ENCODE measurements around the gene RGCC.

The RGCC gene

GRCh38 chr13:41458187-41458760 is 924 bp downstream of the RGCC start:
- Mint-ChIP-seq H3K9me3 (no peaks in the 10 kb centered on the region), H3K27ac (peak overlapping the region; percentile 88 to 92), H3K4me3 (peak overlapping the region; percentile 78 to 83), H3K36me3 (ENCODE audit: insufficient read depth) (peaks cover 72% of the 10 kb centered on the region), H3K4me1 (ENCODE audit: low read depth in 2 of 2) (peaks cover 46 to 55% of the 10 kb centered on the region in 2 donors), H3K27me3 (no peaks in the 10 kb centered on the region)
- DNase-seq = peak in 2 of 3 experiments; percentile 38 to 53
- peak; percentile 3 for ATAC-seq (replicated peaks)

DNA sequence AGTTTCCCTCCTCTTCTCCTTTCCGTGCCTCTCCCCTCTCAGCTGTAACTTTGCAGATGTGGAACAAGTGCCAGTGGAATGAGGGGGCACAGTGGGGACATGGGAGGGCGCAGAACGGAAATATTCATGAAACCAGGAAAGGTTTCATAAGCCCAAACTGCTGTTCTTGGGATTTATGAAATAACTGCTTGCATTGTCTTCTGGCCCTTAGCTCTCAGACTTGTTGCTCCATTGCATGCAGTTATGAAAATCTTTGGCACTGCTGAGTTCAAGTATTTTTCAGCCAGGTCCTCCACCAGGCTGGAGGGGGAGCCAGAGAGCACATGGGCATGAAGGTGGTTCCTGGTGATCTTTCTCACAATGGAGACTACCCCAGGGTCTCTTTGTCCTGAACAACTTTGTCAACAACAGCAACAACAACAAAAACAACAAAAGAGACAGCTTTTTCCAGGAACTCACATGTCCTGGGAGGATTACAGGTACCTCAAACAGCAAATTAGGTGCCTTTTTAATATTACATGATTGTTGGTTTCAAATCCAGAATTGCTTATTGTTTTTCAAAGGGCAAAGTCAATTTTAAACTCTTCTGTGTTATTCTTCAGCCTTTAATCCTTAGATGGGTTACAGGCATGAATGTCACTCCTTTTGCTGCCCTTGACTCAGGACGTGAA is 1.5 kb downstream of the RGCC start:
- no peak for ATAC-seq (replicated peaks)
- peak overlapping the region; percentile 78 to 83 for H3K4me3 Mint-ChIP-seq
- peaks cover 51 to 61% of the 10 kb centered on the region in 2 donors for H3K4me1 Mint-ChIP-seq (ENCODE audit: low read depth in 2 of 2)
- peak overlapping the region; percentile 88 to 92 for H3K27ac Mint-ChIP-seq
- H3K27me3 Mint-ChIP-seq = no peaks in the 10 kb centered on the region
- peak; percentile 49 to 65 (median 50) for DNase-seq
- no peaks in the 10 kb centered on the region for H3K9me3 Mint-ChIP-seq
- peaks cover 78% of the 10 kb centered on the region for H3K36me3 Mint-ChIP-seq (ENCODE audit: insufficient read depth)

- ATAC-seq (replicated peaks) (no peak), DNase-seq (no peak)
- Mint-ChIP-seq H3K4me3 (peak overlapping the region; percentile 78 to 83), H3K27me3 (no peaks in the 10 kb centered on the region), H3K4me1 (ENCODE audit: low read depth in 2 of 2) (peaks cover 57 to 65% of the 10 kb centered on the region in 2 donors), H3K27ac (peak overlapping the region; percentile 88 to 92), H3K9me3 (no peaks in the 10 kb centered on the region), H3K36me3 (ENCODE audit: insufficient read depth) (peaks cover 81% of the 10 kb centered on the region)
Measured at GRCh38 chr13:41459432-41460073, 2.2 kb downstream of the RGCC start.

- no peak for DNase-seq
- Mint-ChIP-seq H3K36me3 (ENCODE audit: insufficient read depth) (peaks cover 86% of the 10 kb centered on the region), H3K27me3 (no peaks in the 10 kb centered on the region), H3K27ac (peak overlapping the region; percentile 88 to 92), H3K4me3 (peak overlapping the region; percentile 78 to 83), H3K4me1 (ENCODE audit: low read depth in 2 of 2) (peaks cover 62 to 70% of the 10 kb centered on the region in 2 donors), H3K9me3 (no peaks in the 10 kb centered on the region)
- no peak for ATAC-seq (replicated peaks)
Measured at GRCh38 chr13:41460074-41460465, 2.7 kb downstream of the RGCC start.

- Mint-ChIP-seq H3K4me3 (peak overlapping the region; percentile 78 to 83), H3K36me3 (ENCODE audit: insufficient read depth) (peaks cover 94% of the 10 kb centered on the region), H3K27me3 (no peaks in the 10 kb centered on the region), H3K27ac (peak overlapping the region; percentile 88 to 97), H3K9me3 (no peaks in the 10 kb centered on the region), H3K4me1 (ENCODE audit: low read depth in 2 of 2) (peaks cover 69 to 77% of the 10 kb centered on the region in 2 donors)
- DNase-seq (no peak), ATAC-seq (replicated peaks) (no peak)
Measured at GRCh38 chr13:41460930-41461329, 3.6 kb downstream of the RGCC start.

DNA sequence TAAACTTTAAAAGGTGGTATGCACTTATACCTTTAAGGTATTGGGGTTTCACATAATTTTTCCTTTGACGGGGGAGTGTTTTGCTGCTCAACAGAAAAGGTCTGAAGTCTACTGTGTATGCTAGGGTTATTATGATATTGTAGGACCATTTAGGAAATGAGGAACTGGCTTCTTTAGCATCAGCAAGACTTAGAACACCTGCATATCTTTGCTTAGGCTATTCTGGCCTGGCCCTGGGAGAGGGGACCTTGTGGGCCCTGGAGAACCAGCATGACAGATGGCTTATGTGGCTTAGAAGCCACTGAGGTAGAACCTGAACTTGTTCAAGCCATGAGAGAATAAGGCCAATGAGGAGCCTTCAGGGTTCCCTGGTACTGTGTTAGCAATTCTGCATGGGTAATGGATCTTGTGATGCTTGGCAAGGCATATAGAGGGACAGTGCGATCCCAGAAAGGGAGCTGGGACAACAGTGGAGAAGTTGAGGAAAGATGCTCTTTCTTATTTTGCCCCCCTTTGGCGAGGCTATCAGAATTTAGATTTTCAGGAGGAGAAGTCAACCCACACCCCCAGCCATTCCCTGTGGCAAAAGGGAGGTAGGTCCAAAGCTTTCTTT is 4.3 kb downstream of the RGCC start:
- peaks cover 73 to 77% of the 10 kb centered on the region in 2 donors for H3K4me1 Mint-ChIP-seq (ENCODE audit: low read depth in 2 of 2)
- no peaks in the 10 kb centered on the region for H3K9me3 Mint-ChIP-seq
- ATAC-seq (replicated peaks) (no peak), DNase-seq (peak in 1 of 3 experiments; percentile 21)
- H3K27ac Mint-ChIP-seq = peak overlapping the region; percentile 88 to 97
- H3K27me3 Mint-ChIP-seq = no peaks in the 10 kb centered on the region
- peaks cover 98% of the 10 kb centered on the region for H3K36me3 Mint-ChIP-seq (ENCODE audit: insufficient read depth)
- peak overlapping the region; percentile 78 to 89 for H3K4me3 Mint-ChIP-seq

DNA sequence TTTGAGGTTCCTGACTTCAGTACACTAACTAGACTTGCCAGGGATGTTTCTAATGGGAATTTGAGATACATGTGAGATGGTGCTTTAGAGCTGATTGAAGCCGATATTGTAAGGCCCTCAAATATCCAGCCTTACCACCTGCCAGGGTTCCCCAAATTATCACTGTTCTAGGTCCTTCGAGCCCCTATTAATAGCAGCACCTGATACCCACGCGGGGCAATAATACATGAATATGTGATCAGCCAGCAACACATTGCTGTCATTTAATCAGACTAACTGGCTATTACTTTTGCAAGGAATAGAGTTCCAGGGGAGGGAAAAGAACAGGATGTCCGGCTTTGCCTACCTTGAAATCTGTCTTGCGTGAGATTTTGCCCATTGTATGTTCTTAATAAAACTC is 5.1 kb downstream of the RGCC start:
- Mint-ChIP-seq H3K27ac (peak overlapping the region; percentile 88 to 97), H3K36me3 (ENCODE audit: insufficient read depth) (peaks cover 98% of the 10 kb centered on the region), H3K9me3 (no peaks in the 10 kb centered on the region)

GRCh38 chr13:41463838-41464602 is 6.7 kb downstream of the RGCC start:
- Mint-ChIP-seq H3K36me3 (ENCODE audit: insufficient read depth) (peaks cover 98% of the 10 kb centered on the region), H3K4me3 (peak overlapping the region; percentile 78 to 89), H3K9me3 (no peaks in the 10 kb centered on the region), H3K4me1 (ENCODE audit: low read depth in 2 of 2) (peaks cover 69 to 84% of the 10 kb centered on the region in 2 donors), H3K27ac (peak overlapping the region; percentile 88 to 97), H3K27me3 (no peaks in the 10 kb centered on the region)
- DNase-seq = peak in 1 of 3 experiments; percentile 23
- no peak for ATAC-seq (replicated peaks)

More for the DNA sequence above, 5.1 kb downstream of the RGCC start:
- no peaks in the 10 kb centered on the region for H3K27me3 Mint-ChIP-seq
- DNase-seq = no peak
- no peak for ATAC-seq (replicated peaks)
- peak overlapping the region; percentile 78 to 89 for H3K4me3 Mint-ChIP-seq
- peaks cover 73 to 80% of the 10 kb centered on the region in 2 donors for H3K4me1 Mint-ChIP-seq (ENCODE audit: low read depth in 2 of 2)

- Mint-ChIP-seq H3K4me3 (peak overlapping the region; percentile 78 to 89), H3K9me3 (no peaks in the 10 kb centered on the region), H3K4me1 (ENCODE audit: low read depth in 2 of 2) (peaks cover 57 to 71% of the 10 kb centered on the region in 2 donors), H3K36me3 (ENCODE audit: insufficient read depth) (peaks cover 98% of the 10 kb centered on the region), H3K27me3 (no peaks in the 10 kb centered on the region), H3K27ac (peak overlapping the region; percentile 88 to 97)
- ATAC-seq (replicated peaks) (peak; percentile 77), DNase-seq (peak; percentile 81 to 87 (median 81))
Measured at GRCh38 chr13:41465241-41465847, 8.0 kb downstream of the RGCC start.

DNA sequence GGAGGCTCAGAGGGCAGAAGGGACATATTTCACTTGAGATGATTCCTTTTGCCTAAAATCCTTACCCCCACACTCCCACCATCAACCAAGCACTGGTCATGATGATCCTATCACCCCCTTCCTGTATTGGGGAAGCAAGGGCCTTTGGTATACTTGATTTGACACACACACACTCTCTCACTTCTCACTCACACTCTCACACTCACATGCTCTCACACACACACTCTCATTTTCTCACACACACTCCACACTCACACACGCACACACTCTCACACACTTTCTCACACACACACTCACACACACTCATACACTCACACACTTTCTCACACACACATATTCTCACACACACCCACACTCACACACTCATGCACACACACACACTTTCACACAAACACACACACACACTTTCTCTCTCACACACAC is 8.6 kb downstream of the RGCC start:
- H3K27me3 Mint-ChIP-seq = no peaks in the 10 kb centered on the region
- peak overlapping the region; percentile 78 to 89 for H3K4me3 Mint-ChIP-seq
- H3K9me3 Mint-ChIP-seq = no peaks in the 10 kb centered on the region
- peaks cover 53 to 65% of the 10 kb centered on the region in 2 donors for H3K4me1 Mint-ChIP-seq (ENCODE audit: low read depth in 2 of 2)
- DNase-seq (no peak), ATAC-seq (replicated peaks) (no peak)
- peak overlapping the region; percentile 88 to 97 for H3K27ac Mint-ChIP-seq
- peaks cover 98% of the 10 kb centered on the region for H3K36me3 Mint-ChIP-seq (ENCODE audit: insufficient read depth)

DNA sequence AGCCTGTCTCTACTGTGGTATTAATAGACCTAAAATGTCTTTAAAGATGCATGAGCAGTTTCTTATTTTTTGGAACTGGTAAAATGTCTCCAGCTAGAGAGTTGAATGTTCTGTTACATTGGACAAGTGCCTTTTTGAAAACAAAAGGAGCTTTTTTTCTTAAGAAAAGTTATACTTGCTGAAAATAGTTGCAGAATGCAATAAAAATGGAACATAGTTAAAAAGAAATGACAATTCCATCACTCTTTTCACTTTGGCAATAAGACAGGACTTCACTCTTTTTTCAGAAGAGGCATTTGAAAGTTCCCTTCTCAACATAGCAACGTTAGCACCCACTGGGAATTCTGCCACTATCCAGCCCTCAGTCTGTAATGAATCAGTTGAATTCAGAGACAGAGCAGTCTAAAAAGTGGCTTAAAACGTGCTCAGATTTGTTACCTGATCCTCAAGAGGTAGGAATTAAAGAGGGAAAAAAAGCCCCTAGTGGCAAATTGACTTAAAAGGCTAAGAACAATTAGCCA is 10.1 kb downstream of the RGCC start:
- Mint-ChIP-seq H3K4me1 (ENCODE audit: low read depth in 2 of 2) (peaks cover 42 to 52% of the 10 kb centered on the region in 2 donors), H3K27ac (peak overlapping the region; percentile 88 to 97), H3K9me3 (no peaks in the 10 kb centered on the region), H3K36me3 (ENCODE audit: insufficient read depth) (peaks cover 99% of the 10 kb centered on the region), H3K4me3 (peak overlapping the region in 1 of 2 donors; percentile 89), H3K27me3 (no peaks in the 10 kb centered on the region)
- no peak for ATAC-seq (replicated peaks)
- DNase-seq = no peak

DNA sequence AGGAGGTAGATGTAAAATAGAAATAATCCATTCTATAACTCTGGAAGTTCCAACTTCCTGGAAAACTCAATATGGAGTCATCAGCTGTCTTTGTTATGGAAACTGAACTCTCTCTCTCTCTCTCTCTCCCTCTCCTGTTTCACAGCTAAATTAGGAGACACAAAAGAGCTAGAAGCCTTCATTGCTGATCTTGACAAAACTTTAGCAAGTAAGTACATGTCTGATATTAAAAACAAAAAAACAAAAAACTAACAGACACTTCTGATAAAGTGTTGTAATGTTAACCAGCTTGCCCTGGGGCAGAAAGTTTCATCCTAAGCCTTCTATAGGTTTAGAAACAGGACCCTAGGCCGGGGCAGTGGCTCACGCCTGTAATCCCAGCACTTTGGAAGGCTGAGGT is 11.3 kb downstream of the RGCC start:
- H3K36me3 Mint-ChIP-seq (ENCODE audit: insufficient read depth) = peaks cover 95% of the 10 kb centered on the region
- H3K9me3 Mint-ChIP-seq = no peaks in the 10 kb centered on the region
- ATAC-seq (replicated peaks) = no peak
- no peak for DNase-seq
- H3K4me1 Mint-ChIP-seq (ENCODE audit: low read depth in 2 of 2) = peaks cover 32 to 42% of the 10 kb centered on the region in 2 donors
- peak overlapping the region; percentile 88 to 97 for H3K27ac Mint-ChIP-seq
- H3K27me3 Mint-ChIP-seq = no peaks in the 10 kb centered on the region
- no peak overlapping the region for H3K4me3 Mint-ChIP-seq

All from effector memory CD8-positive, alpha-beta T cell (primary cell).